ENCODE data around the gene RLN3. TPM values are rescaled to one million over a fixed set of nuclear protein-coding genes. Genes with fewer than 3 reads are reported as not detected.

Gene RLN3
- total and polyA plus RNA-seq, 9 of the 15 experiments (the other 6 are each of a cell fraction or from before 2014, with no cell fraction given) = 0.31 to 1.2 (median 0.71) TPM; not detected in 6

GRCh38 chr19:14006766-14007562 lies 21.0 kb upstream of the RLN3 start (continued):
- TF ChIP-seq ZNF24 (IDR thresholded peaks at IDR 0.05) (peak; percentile 71), CHD1 (IDR thresholded peaks at IDR 0.05; ENCODE audit: low read length) (peak; percentile 59), MAFG (tag; conservative IDR thresholded peaks at IDR 0.05) (no peak), TRIM28 (IDR thresholded peaks at IDR 0.05) (no peak; the same call in none of the 2 replicates), PURB (CRISPR knock-in tag; IDR thresholded peaks at IDR 0.05; ENCODE audit: low read depth) (no peak), ZNF165 (CRISPR knock-in tag; IDR thresholded peaks at IDR 0.05; ENCODE audit: borderline replicate concordance) (0 out of 2 replicates have a peak, but pooled peaks have one; percentile 66), LCOR (CRISPR knock-in tag; IDR thresholded peaks at IDR 0.05) (peak; percentile 87; the same call in 1 of the 2 replicates), ZNF75A (CRISPR knock-in tag; IDR thresholded peaks at IDR 0.05) (no peak), THRA (IDR thresholded peaks at IDR 0.05) (no peak), ZNF766 (CRISPR knock-in tag; conservative IDR thresholded peaks at IDR 0.05) (peak; percentile 90), AFF4 (CRISPR knock-in tag; IDR thresholded peaks at IDR 0.05) (0 out of 2 replicates have a peak, but pooled peaks have one; percentile 80), MEIS2 (IDR thresholded peaks at IDR 0.05; ENCODE audit: partially characterized antibody) (no peak), SFPQ (IDR thresholded peaks at IDR 0.05; ENCODE audit: low read depth, low read length) (no peak), ZNF316 (IDR thresholded peaks at IDR 0.05) (0 out of 2 replicates have a peak, but pooled peaks have one; percentile 5)
- TF ChIP-seq, protein P1, sequence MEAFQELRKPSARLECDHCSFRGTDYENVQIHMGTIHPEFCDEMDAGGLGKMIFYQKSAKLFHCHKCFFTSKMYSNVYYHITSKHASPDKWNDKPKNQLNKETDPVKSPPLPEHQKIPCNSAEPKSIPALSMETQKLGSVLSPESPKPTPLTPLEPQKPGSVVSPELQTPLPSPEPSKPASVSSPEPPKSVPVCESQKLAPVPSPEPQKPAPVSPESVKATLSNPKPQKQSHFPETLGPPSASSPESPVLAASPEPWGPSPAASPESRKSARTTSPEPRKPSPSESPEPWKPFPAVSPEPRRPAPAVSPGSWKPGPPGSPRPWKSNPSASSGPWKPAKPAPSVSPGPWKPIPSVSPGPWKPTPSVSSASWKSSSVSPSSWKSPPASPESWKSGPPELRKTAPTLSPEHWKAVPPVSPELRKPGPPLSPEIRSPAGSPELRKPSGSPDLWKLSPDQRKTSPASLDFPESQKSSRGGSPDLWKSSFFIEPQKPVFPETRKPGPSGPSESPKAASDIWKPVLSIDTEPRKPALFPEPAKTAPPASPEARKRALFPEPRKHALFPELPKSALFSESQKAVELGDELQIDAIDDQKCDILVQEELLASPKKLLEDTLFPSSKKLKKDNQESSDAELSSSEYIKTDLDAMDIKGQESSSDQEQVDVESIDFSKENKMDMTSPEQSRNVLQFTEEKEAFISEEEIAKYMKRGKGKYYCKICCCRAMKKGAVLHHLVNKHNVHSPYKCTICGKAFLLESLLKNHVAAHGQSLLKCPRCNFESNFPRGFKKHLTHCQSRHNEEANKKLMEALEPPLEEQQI (IDR thresholded peaks at IDR 0.05) = no peak; the same call in 1 of the 2 replicates
- TF ChIP-seq, protein P2, sequence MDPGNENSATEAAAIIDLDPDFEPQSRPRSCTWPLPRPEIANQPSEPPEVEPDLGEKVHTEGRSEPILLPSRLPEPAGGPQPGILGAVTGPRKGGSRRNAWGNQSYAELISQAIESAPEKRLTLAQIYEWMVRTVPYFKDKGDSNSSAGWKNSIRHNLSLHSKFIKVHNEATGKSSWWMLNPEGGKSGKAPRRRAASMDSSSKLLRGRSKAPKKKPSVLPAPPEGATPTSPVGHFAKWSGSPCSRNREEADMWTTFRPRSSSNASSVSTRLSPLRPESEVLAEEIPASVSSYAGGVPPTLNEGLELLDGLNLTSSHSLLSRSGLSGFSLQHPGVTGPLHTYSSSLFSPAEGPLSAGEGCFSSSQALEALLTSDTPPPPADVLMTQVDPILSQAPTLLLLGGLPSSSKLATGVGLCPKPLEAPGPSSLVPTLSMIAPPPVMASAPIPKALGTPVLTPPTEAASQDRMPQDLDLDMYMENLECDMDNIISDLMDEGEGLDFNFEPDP (CRISPR knock-in tag; IDR thresholded peaks at IDR 0.05) = no peak; the same call in 1 of the 2 replicates

Data from K562 (cell line).